Subcutaneous abdominal adipose tissue (tissue), 5 donors: ENCODE data around the gene GNG14.
A peak's percentile ranks its signal among the peaks of the same experiment; 100 is the strongest.

Experiments used
- H3K27ac ChIP-seq: one replicate; pipeline ENCODE4 v1.7.0; 2013; ENCODE audit warnings: low read depth, mild to moderate bottlenecking, inconsistent platforms, low read length, moderate library complexity
- H3K27me3 ChIP-seq, 5 donors: one replicate each; pipeline ENCODE4 v1.7.0; 2013; ENCODE audit warnings: low read length in 5 of 5, inconsistent platforms in 1 of 5; ENCODE audit not compliant: control insufficient read depth in 5 of 5, insufficient read depth in 4 of 5
- H3K36me3 ChIP-seq, 5 donors: one replicate each; pipeline ENCODE4 v1.7.0; 2013; ENCODE audit warnings: low read length in 5 of 5; ENCODE audit not compliant: control insufficient read depth in 5 of 5, insufficient read depth in 5 of 5
- H3K4me1 ChIP-seq, 5 donors: one replicate each; pipeline ENCODE4 v1.7.0; 2013; ENCODE audit warnings: low read length in 5 of 5, mild to moderate bottlenecking in 3 of 5, moderate library complexity in 1 of 5; ENCODE audit not compliant: control insufficient read depth in 5 of 5, insufficient read depth in 5 of 5
- H3K4me3 ChIP-seq, 5 donors: one replicate each; pipeline ENCODE4 v1.7.0; 2013; ENCODE audit warnings: low read length in 5 of 5, low read depth in 1 of 5
- H3K9ac ChIP-seq, 5 donors: one replicate each; pipeline ENCODE4 v1.7.0; 2013; ENCODE audit warnings: low read length in 5 of 5, mild to moderate bottlenecking in 4 of 5, moderate library complexity in 3 of 5
- H3K9me3 ChIP-seq, 5 donors: one replicate each; pipeline ENCODE4 v1.7.0; 2013; ENCODE audit warnings: low read length in 5 of 5; ENCODE audit not compliant: control insufficient read depth in 5 of 5
- donor health status: healthy.
- donor health status: healthy.
- donor health status: healthy.
- donor health status: healthy.
- donor health status: healthy.

Gene GNG14

GRCh38 chr19:12733369-12734214 lies 45.8 kb downstream of the GNG14 start:
- Histone ChIP-seq H3K27me3 (no peaks in the 10 kb centered on the region), H3K4me3 (peak overlapping the region; percentile 75 to 90 (median 88)), H3K4me1 (peaks cover 17 to 54% (median 43%) of the 10 kb centered on the region in 5 donors), H3K9me3 (no peaks in the 10 kb centered on the region), H3K36me3 (peaks cover 0 to 36% (median 29%) of the 10 kb centered on the region in 5 donors), H3K27ac (peak overlapping the region; percentile 86), H3K9ac (peak overlapping the region; percentile 59 to 97 (median 93))

GRCh38 chr19:12736995-12737834 lies 49.4 kb downstream of the GNG14 start, which contains the start of gene GET3:
Gene GET3, plus strand, starts transcription at chr19:12737497. Its CDS starts 9 bp downstream, at chr19:12737506.
- H3K9ac ChIP-seq, result peak within 1 kb of the TSS; percentile 1 to 83 (median 75)
- peaks cover 0 to 27% (median 18%) of the 10 kb centered on the region in 5 donors for H3K36me3 ChIP-seq
- no peaks in the 10 kb centered on the region for H3K9me3 ChIP-seq
- peak within 1 kb of the TSS; percentile 89 for H3K27ac ChIP-seq
- H3K27me3 ChIP-seq, result no peaks in the 10 kb centered on the region
- peaks cover 16 to 45% (median 36%) of the 10 kb centered on the region in 5 donors for H3K4me1 ChIP-seq
- H3K4me3 ChIP-seq, result peak within 1 kb of the TSS; percentile 85 to 95 (median 90)

GRCh38 chr19:12737835-12738351 lies 50.1 kb downstream of the GNG14 start:
- Histone ChIP-seq H3K9ac (peak overlapping the region; percentile 1 to 83 (median 75)), H3K9me3 (no peaks in the 10 kb centered on the region), H3K4me1 (peaks cover 13 to 38% (median 30%) of the 10 kb centered on the region in 5 donors), H3K27ac (peak overlapping the region; percentile 89), H3K36me3 (peaks cover 0 to 29% (median 20%) of the 10 kb centered on the region in 5 donors), H3K4me3 (peak overlapping the region; percentile 85 to 95 (median 90)), H3K27me3 (no peaks in the 10 kb centered on the region)
